HFFc6 (cell line): ENCODE data around the gene BCKDK. TPM values are rescaled to one million over a fixed set of nuclear protein-coding genes. Genes with fewer than 3 reads are reported as not detected.

Experiments
- DNase-seq: peaks from one replicate; pipeline ENCODE4 v3.0.0-alpha.2; 2018
- H3K27ac Mint-ChIP-seq: 2 replicates; pipeline ENCODE4 v1.8.0; 2020; ENCODE audit warnings: mild to moderate bottlenecking, mixed read lengths
- H3K27me3 Mint-ChIP-seq: 2 replicates; pipeline ENCODE4 v1.8.0; 2021; ENCODE audit warnings: mild to moderate bottlenecking, moderate library complexity, mixed read lengths; ENCODE audit not compliant: insufficient read depth
- H3K36me3 Mint-ChIP-seq: 2 replicates; pipeline ENCODE4 v1.8.0; 2021; ENCODE audit warnings: low read depth, mixed read lengths
- H3K4me1 Mint-ChIP-seq: 2 replicates; pipeline ENCODE4 v1.8.0; 2020; ENCODE audit warnings: low read depth, mixed read lengths
- H3K4me3 Mint-ChIP-seq: 2 replicates; pipeline ENCODE4 v1.8.0; 2020; ENCODE audit warnings: mild to moderate bottlenecking, moderate library complexity, mixed read lengths
- H3K9me3 Mint-ChIP-seq: 2 replicates; pipeline ENCODE4 v1.8.0; 2020; ENCODE audit warnings: mild to moderate bottlenecking, mixed read lengths
- CTCF ChIP-seq: fragments of 200-600 bp; sonication (generic); IDR thresholded peaks from 2 replicates; pipeline ENCODE4 v1.5.0; 2021; ENCODE audit warnings: antibody characterized with exemption, mild to moderate bottlenecking
- total RNA-seq, 6 experiments: library from RNA; stranded (reverse); fragmentation: NEBNext Ultra II Directional; extraction: Animal tissue kit (Norgen Biotek cat#: 25700); gene quantifications; 2 replicates in 1 of 6; 3 replicates in 5 of 6; pipeline ENCODE4 v1.2.3, GENCODE V29; 2021

The BCKDK gene
- total RNA-seq, 6 experiments from 2014 or later = 56.8 to 64.8 (median 59.4) TPM

GRCh38 chr16:31064882-31065461 lies 43.2 kb upstream of the BCKDK start:
- H3K4me3 Mint-ChIP-seq = peak overlapping the region; percentile 81
- no peaks in the 10 kb centered on the region for H3K9me3 Mint-ChIP-seq
- H3K27ac Mint-ChIP-seq = peak overlapping the region; percentile 98
- no peak for TF ChIP-seq CTCF
- peaks cover 4% of the 10 kb centered on the region for H3K27me3 Mint-ChIP-seq
- peak; percentile 95 for DNase-seq
- peaks cover 20% of the 10 kb centered on the region for H3K36me3 Mint-ChIP-seq
- H3K4me1 Mint-ChIP-seq = peaks cover 26% of the 10 kb centered on the region

DNA sequence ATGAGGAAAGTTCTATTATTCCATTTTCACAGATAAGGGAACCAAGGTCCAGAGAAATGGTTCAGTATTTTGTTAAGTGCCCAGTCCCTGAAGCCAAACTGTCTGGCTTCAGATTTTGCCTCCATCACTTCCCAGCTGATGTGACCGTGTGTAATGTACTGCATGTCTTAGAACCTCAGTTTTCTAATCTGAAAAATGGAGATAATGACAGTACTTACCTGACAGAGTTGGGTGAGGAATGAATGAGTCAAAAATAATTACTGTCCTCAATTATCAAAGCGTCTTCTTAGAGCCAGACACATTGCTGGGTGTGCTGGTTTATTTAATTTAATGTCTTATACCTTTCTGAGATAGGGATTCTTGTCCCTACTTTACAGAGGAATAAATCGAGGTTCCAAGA lies 40.8 kb upstream of the BCKDK start:
- Mint-ChIP-seq H3K9me3 (no peaks in the 10 kb centered on the region), H3K36me3 (peaks cover 20% of the 10 kb centered on the region)
- no peak for DNase-seq

DNA sequence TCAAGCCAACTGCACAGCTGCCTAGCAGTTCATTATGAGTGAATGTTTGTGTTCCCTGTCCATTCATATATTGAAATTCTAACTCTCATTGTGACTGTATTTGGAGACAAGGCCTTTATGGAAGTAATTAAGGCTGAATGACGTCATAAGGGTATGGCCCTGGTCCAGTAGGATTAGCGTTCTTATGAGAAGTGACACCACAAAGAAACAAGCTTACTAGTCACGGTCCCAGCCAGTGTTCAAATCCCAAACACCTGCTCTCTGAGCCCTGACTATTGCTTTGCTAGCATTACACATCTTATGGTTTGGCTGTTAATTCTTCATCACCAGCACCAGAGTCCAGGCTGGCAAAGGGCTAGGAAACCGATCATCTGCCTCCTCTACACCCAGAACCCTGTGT lies 36.3 kb upstream of the BCKDK start:
- Mint-ChIP-seq H3K9me3 (no peaks in the 10 kb centered on the region), H3K27me3 (no peaks in the 10 kb centered on the region), H3K36me3 (peaks cover 11% of the 10 kb centered on the region), H3K4me3 (peak overlapping the region; percentile 99), H3K27ac (peak overlapping the region; percentile 97), H3K4me1 (peaks cover 36% of the 10 kb centered on the region)
- peak; percentile 81 for DNase-seq
- TF ChIP-seq CTCF = no peak

More for the DNA sequence above, 40.8 kb upstream of the BCKDK start:
- H3K27me3 Mint-ChIP-seq = peaks cover 4% of the 10 kb centered on the region; the same call in 1 of the 2 replicates
- H3K27ac Mint-ChIP-seq = no peak overlapping the region
- H3K4me3 Mint-ChIP-seq = no peak overlapping the region
- H3K4me1 Mint-ChIP-seq = peaks cover 37% of the 10 kb centered on the region
- no peak for TF ChIP-seq CTCF

DNA sequence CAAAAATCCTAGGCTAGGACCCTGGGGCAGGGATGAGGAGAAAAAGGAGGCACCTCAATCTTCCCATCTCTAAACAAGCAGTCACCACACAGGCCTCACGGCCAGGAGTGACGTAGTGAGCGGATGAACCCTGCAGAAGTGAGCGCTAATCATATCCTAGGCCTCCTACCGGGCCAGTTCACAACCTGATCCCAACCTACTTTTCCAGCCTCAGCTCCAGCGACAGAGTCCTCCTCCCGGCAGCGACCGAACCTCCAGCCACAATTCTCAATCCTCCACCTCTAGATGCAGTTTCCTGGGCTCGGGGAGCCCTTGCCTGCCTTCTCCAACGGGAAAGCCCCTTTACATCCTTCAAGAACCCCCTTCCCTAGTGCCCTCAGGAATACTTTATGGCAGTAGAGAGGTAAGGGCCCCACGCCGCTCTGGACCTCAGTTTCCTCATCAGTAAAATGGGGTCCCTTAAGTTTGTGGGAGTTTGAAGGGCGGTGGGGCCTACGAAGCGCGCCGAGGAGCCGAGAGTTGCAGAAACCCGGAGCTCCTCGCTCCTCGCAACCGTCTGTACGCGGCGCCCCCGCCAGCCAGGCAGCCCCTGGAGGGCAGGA lies 35.5 kb upstream of the BCKDK start:
- Mint-ChIP-seq H3K36me3 (peaks cover 12% of the 10 kb centered on the region), H3K27ac (peak overlapping the region; percentile 97), H3K9me3 (no peaks in the 10 kb centered on the region), H3K4me1 (peaks cover 36% of the 10 kb centered on the region), H3K27me3 (no peaks in the 10 kb centered on the region), H3K4me3 (peak overlapping the region; percentile 99)
- TF ChIP-seq CTCF = peak; percentile 11; the same call in 1 of the 2 replicates
- DNase-seq = peak; percentile 45

DNA sequence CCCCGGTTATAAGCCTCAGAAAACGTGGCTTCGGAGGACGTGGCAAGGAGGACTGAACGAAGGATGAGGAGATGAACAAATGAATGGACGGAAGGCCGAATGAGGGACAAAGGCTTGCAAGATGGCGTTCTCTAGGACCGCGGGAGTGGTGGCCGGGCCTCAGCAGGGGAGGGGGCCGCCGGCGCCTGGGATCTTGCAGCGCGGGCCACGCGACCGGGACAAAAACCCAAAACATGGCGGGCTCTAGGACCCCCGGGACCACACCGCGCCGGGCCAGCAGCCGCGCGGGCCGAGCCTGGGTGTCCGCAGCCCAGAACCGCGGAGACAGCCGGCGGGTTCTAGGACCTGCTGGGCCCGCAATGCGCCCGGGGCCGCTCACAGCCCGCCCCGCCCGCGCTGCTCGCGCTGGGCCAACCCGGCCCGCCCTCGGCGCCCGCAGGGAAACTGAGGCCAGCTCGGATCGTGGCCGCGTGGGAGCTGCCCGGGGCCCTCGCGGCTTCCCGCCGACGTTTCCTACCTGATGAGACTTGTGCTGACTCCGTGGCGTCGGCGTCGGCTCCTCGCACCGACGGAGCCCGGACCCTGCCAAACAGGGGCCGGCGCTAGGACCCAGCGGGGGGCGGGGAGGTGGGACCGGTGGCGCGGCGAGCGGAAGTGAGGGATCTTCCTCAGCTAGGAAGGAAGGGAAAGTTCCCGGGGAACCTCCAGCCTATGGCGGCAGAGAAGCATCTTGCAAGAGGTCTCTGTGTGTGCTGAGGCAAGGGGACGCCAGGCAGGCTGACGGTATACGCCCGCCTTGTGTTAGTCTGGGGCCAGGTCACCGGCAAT lies 34.8 kb upstream of the BCKDK start:
- no peak for TF ChIP-seq CTCF
- peak overlapping the region; percentile 99 for H3K4me3 Mint-ChIP-seq
- no peaks in the 10 kb centered on the region for H3K27me3 Mint-ChIP-seq
- no peaks in the 10 kb centered on the region for H3K9me3 Mint-ChIP-seq
- peaks cover 17% of the 10 kb centered on the region for H3K36me3 Mint-ChIP-seq
- peak overlapping the region; percentile 97 for H3K27ac Mint-ChIP-seq
- peaks cover 36% of the 10 kb centered on the region for H3K4me1 Mint-ChIP-seq
- peak; percentile 83 for DNase-seq
